GM20431 (cell line): Measurements from ENCODE around the gene EPHB4.

Source experiments
- in situ Hi-C: fragments of 300-500 bp; cut with MseI, MboI; formaldehyde crosslinking; loops from one replicate; pipeline ENCODE4 v1.15.0; 2020; ENCODE audit warnings: low sequenced_read_pairs; ENCODE audit not compliant: unreplicated experiment

Gene EPHB4

GRCh38 chr7:100827330-100828226 lies at the start of gene EPHB4:
Gene EPHB4 (minus strand): TSS chr7:100827523. CDS start chr7:100827030, 493 bp downstream.
- in situ Hi-C loops, result no loop called here

GRCh38 chr7:100875356-100875751 lies 48.0 kb upstream of the EPHB4 start:
- in situ Hi-C loops, result no loop called here

GRCh38 chr7:100874577-100875355 lies 47.4 kb upstream of the EPHB4 start, which contains the start of gene SRRT:
Gene SRRT (plus strand): TSS chr7:100875103. CDS start chr7:100875591, 488 bp downstream.
- in situ Hi-C loops, result no loop called here

GRCh38 chr7:100874300-100874576 lies 46.9 kb upstream of the EPHB4 start:
- in situ Hi-C loops, result no loop called here

- in situ Hi-C loops, result no loop called here
Observed at GRCh38 chr7:100873599-100874299, 46.4 kb upstream of the EPHB4 start.

GRCh38 chr7:100867776-100868485 lies 40.6 kb upstream of the EPHB4 start:
- in situ Hi-C loops, result no loop called here

GRCh38 chr7:100867040-100867775 lies 39.9 kb upstream of the EPHB4 start, which contains the start of gene TRIP6:
Gene TRIP6 (plus strand): TSS chr7:100867387. CDS start chr7:100867498, 111 bp downstream.
- in situ Hi-C loops, result no loop called here

GRCh38 chr7:100866729-100867039 lies 39.4 kb upstream of the EPHB4 start:
- in situ Hi-C loops, result no loop called here

GRCh38 chr7:100865938-100866728 lies 38.8 kb upstream of the EPHB4 start:
- in situ Hi-C loops, result no loop called here

GRCh38 chr7:100865372-100865911 lies 38.1 kb upstream of the EPHB4 start:
- in situ Hi-C loops, result no loop called here

- in situ Hi-C loops, result no loop called here
Observed at GRCh38 chr7:100864263-100864845, 37.0 kb upstream of the EPHB4 start.

- in situ Hi-C loops, result no loop called here
Observed at GRCh38 chr7:100863406-100863950, 36.2 kb upstream of the EPHB4 start.

- in situ Hi-C loops, result no loop called here
Observed at GRCh38 chr7:100861616-100861985, 34.3 kb upstream of the EPHB4 start.

GRCh38 chr7:100860702-100861615 lies 33.6 kb upstream of the EPHB4 start:
- in situ Hi-C loops, result no loop called here

- in situ Hi-C loops, result no loop called here
Observed at GRCh38 chr7:100859856-100860255, 32.5 kb upstream of the EPHB4 start.

GRCh38 chr7:100856871-100857282 lies 29.6 kb upstream of the EPHB4 start:
- in situ Hi-C loops, result no loop called here

GRCh38 chr7:100855515-100855914 lies 28.2 kb upstream of the EPHB4 start:
- in situ Hi-C loops, result no loop called here
